HepG2 (cell line): ENCODE measurements around the gene SLC22A23. TPM values are rescaled to one million over a fixed set of nuclear protein-coding genes. Genes with fewer than 3 reads are reported as not detected.

Experiments used
- ATAC-seq: fragments of 200-7000 bp; cut with Tn5 transposase; 3 replicates; pipeline ENCODE4 v1.9.1; 2020; ENCODE audit warnings: mild to moderate bottlenecking, moderate library complexity
- BruUV-seq: library from RNA; stranded (reverse); fragments of 400-500 nt; replicated peaks from 2 replicates; lab custom pipeline; 2021; lab: Mats Ljungman, UMichigan
- CTCF ChIA-PET: fragments of 300-600 bp; formaldehyde crosslinking; extraction: SDS; loops from one replicate; lab custom pipeline; 2021; ENCODE audit warnings: low total read pairs, inconsistent platforms, low intra/inter-chr PET ratio; lab: Yijun Ruan, JAX
- POLR2A ChIA-PET: fragments of 350-600 bp; sonication (Branson Sonifier 250); formaldehyde crosslinking; loops from one replicate; lab custom pipeline; 2020; ENCODE audit warnings: antibody characterized with exemption, inconsistent platforms; lab: Yijun Ruan, JAX
- DNase-seq: peaks from one replicate; pipeline ENCODE4 v3.0.0-alpha.2; 2015; ENCODE audit warnings: low spot score
- FAIRE-seq: peaks from 3 replicates; lab custom pipeline; 2011; peaks lifted over from hg19 to GRCh38; lab: Jason Lieb, UNC
- H2AFZ ChIP-seq: one replicate; pipeline ENCODE4 v1.6.1; 2011; ENCODE audit warnings: low read length, inconsistent platforms
- H3K27ac ChIP-seq: fragments of 300-600 bp; 3 replicates; pipeline ENCODE4 v1.8.0; 2011; ENCODE audit warnings: mixed run types, mild to moderate bottlenecking, mixed read lengths, low read length, inconsistent platforms; ENCODE audit not compliant: insufficient read depth; ENCODE audit errors: extremely low read length
- H3K27me3 ChIP-seq, 2 experiments: fragments of 200-600 bp in 1 of 2; 2 replicates in 1 of 2; 3 replicates in 1 of 2; pipeline versions ENCODE4 v1.6.0 to v1.8.0; 2011; ENCODE audit warnings: low read length in 2 of 2, mild to moderate bottlenecking in 2 of 2, moderate library complexity in 2 of 2, inconsistent platforms in 1 of 2; ENCODE audit not compliant: insufficient read depth in 2 of 2, control insufficient read depth in 1 of 2
- H3K36me3 ChIP-seq, 2 experiments: fragments of 200-600 bp in 1 of 2; replicated peaks in 1 of 2; 2 replicates in 1 of 2; 3 replicates in 1 of 2; pipeline versions ENCODE4 v1.5.1 to v1.8.0; 2011; ENCODE audit warnings: low read length in 2 of 2, inconsistent platforms in 1 of 2; ENCODE audit not compliant: insufficient read depth in 2 of 2, control insufficient read depth in 1 of 2
- H3K4me1 ChIP-seq: 2 replicates; pipeline ENCODE4 v1.5.1; 2012; ENCODE audit warnings: low read length, inconsistent platforms; ENCODE audit not compliant: insufficient read depth
- H3K4me2 ChIP-seq: 2 replicates; pipeline ENCODE4 v1.6.0; 2011; ENCODE audit warnings: low read depth, low read length, inconsistent platforms
- H3K4me3 ChIP-seq, 3 experiments: fragments of 200-600 bp in 1 of 3; sonication (generic), shearing (Covaris generic) in 1 of 3; replicated peaks in 1 of 3; 2 replicates each; pipeline ENCODE4 v1.5.1; 2011 to 2016; ENCODE audit warnings: low read length in 3 of 3, inconsistent platforms in 2 of 3, low read depth in 2 of 3, mild to moderate bottlenecking in 2 of 3, control low read depth in 1 of 3, mixed read lengths in 1 of 3; ENCODE audit not compliant: insufficient read depth in 1 of 3
- H3K79me2 ChIP-seq: one replicate; pipeline ENCODE4 v1.6.1; 2011; ENCODE audit warnings: low read length, inconsistent platforms; ENCODE audit not compliant: insufficient read depth
- H3K9ac ChIP-seq: 2 replicates; pipeline ENCODE4 v1.6.0; 2011; ENCODE audit warnings: mild to moderate bottlenecking, low read depth, low read length, inconsistent platforms; ENCODE audit not compliant: insufficient read depth
- H3K9me3 ChIP-seq: 2 replicates; pipeline ENCODE4 v1.5.1; 2012; ENCODE audit warnings: mild to moderate bottlenecking, low read length
- H4K20me1 ChIP-seq: 2 replicates; pipeline ENCODE4 v1.6.0; 2011; ENCODE audit warnings: inconsistent platforms, mild to moderate bottlenecking, low read length, moderate library complexity; ENCODE audit not compliant: insufficient read depth
- CBX2 ChIP-seq, 2 experiments: fragments of 200-600 bp in 1 of 2; sonication (generic); formaldehyde crosslinking in 1 of 2; IDR thresholded peaks; 2 replicates each; pipeline versions ENCODE4 v1.7.0 to v1.8.1; 2018 to 2022; ENCODE audit warnings: low read depth in 2 of 2, low read length in 1 of 2, mild to moderate bottlenecking in 1 of 2, missing genetic modification reagents in 1 of 2
- CCDC6 ChIP-seq: sonication (generic); formaldehyde crosslinking; IDR thresholded peaks from 2 replicates; pipeline ENCODE4 v1.8.1; 2022; ENCODE audit warnings: mild to moderate bottlenecking, missing genetic modification reagents, moderate library complexity
- CHD4 ChIP-seq: fragments of 200-600 bp; sonication (generic); IDR thresholded peaks from 2 replicates; pipeline ENCODE4 v1.7.0; 2017; ENCODE audit warnings: mild to moderate bottlenecking, low read length, borderline replicate concordance
- NR3C1 ChIP-seq: sonication (generic); formaldehyde crosslinking; IDR thresholded peaks from 2 replicates; pipeline ENCODE4 v1.4.0; 2020; ENCODE audit warnings: missing genetic modification reagents
- SIN3B ChIP-seq: fragments of 150-350 bp; IDR thresholded peaks from 2 replicates; pipeline ENCODE4 v1.6.1; 2014; ENCODE audit warnings: low read length
- TAF1 ChIP-seq: sonication (generic); formaldehyde crosslinking; IDR thresholded peaks from 2 replicates; pipeline ENCODE4 v1.4.0; 2020; ENCODE audit warnings: missing genetic modification reagents
- YEATS4 ChIP-seq: sonication (generic); formaldehyde crosslinking; IDR thresholded peaks from 2 replicates; pipeline ENCODE4 v1.4.0; 2020; ENCODE audit warnings: missing genetic modification reagents, borderline replicate concordance
- ZNF496 ChIP-seq: sonication (generic); formaldehyde crosslinking; IDR thresholded peaks from 2 replicates; pipeline ENCODE4 v1.8.1; 2023; ENCODE audit warnings: mild to moderate bottlenecking, moderate library complexity, missing genetic modification reagents; ENCODE audit not compliant: insufficient replicate concordance
- ZNF557 ChIP-seq: sonication (generic); formaldehyde crosslinking; IDR thresholded peaks from 2 replicates; pipeline ENCODE4 v1.4.0; 2020; ENCODE audit warnings: missing genetic modification reagents
- ZNF790 ChIP-seq: sonication (generic); formaldehyde crosslinking; IDR thresholded peaks from 2 replicates; pipeline ENCODE4 v1.8.0; 2022; ENCODE audit warnings: missing genetic modification reagents, mild to moderate bottlenecking, borderline replicate concordance
- WGBS: methylation state at CpG from one replicate; pipeline ENCODE4 v1.1.6; 2017; ENCODE audit warnings: low lambda C conversion rate; 5-methylcytosine and 5-hydroxymethylcytosine counted together
- in situ Hi-C: cut with HindIII; loops from 2 replicates; pipeline ENCODE4 v1.10.0; 2017; ENCODE audit warnings: low pct_unique_long_range_greater_than_20kb; ENCODE audit not compliant: extremely low pct_ligation_motif_present
- intact Hi-C: fragments of 100-400 bp; cut with micrococcal nuclease; formaldehyde crosslinking; loops from one replicate; pipeline ENCODE4 v1.10.0; 2022; ENCODE audit not compliant: unreplicated experiment
- polyA plus RNA-seq, 8 experiments: library from polyadenylated mRNA; depleted of rRNA in 3 of 8; stranded (reverse) in 7 of 8; unstranded in 1 of 8; fragments of >200 nt; fragmentation: Illumina TruSeq in 4 of 8; extraction: Trizol in 4 of 8; gene quantifications; 2 replicates each; pipeline versions ENCODE4 v1.2.1 to v1.2.3, GENCODE V29; 2011 to 2016; ENCODE audit warnings: low read depth in 4 of 8, missing spikeins in 1 of 8, mixed read lengths in 1 of 8; ENCODE audit not compliant: insufficient read depth in 1 of 8
- total RNA-seq, 5 experiments: library from RNA; depleted of rRNA; stranded (reverse); fragments of >200 nt; fragmentation: Illumina TruSeq; extraction: Trizol; gene quantifications; 2 replicates each; pipeline ENCODE4 v1.2.3, GENCODE V29; 2016; ENCODE audit warnings: low read depth in 1 of 5
- TF ChIP-seq, protein P1 (sequence below): sonication (generic); formaldehyde crosslinking; conservative IDR thresholded peaks from 2 replicates; pipeline ENCODE4 v1.4.0; 2020; ENCODE audit warnings: missing genetic modification reagents
- TF ChIP-seq, protein P2 (sequence below): sonication (generic); formaldehyde crosslinking; IDR thresholded peaks from 2 replicates; pipeline ENCODE4 v1.4.0; 2020; ENCODE audit warnings: missing genetic modification reagents, mild to moderate bottlenecking, borderline replicate concordance
- TF ChIP-seq, protein P3 (sequence below): sonication (generic); formaldehyde crosslinking; IDR thresholded peaks from 2 replicates; pipeline ENCODE4 v1.5.0; 2020; ENCODE audit warnings: missing genetic modification reagents

The SLC22A23 gene
- total and polyA plus RNA-seq, 2 of the 13 experiments (the other 11 are each of a cell fraction or from before 2014, with no cell fraction given), result 11.8 to 17.5 TPM

DNA sequence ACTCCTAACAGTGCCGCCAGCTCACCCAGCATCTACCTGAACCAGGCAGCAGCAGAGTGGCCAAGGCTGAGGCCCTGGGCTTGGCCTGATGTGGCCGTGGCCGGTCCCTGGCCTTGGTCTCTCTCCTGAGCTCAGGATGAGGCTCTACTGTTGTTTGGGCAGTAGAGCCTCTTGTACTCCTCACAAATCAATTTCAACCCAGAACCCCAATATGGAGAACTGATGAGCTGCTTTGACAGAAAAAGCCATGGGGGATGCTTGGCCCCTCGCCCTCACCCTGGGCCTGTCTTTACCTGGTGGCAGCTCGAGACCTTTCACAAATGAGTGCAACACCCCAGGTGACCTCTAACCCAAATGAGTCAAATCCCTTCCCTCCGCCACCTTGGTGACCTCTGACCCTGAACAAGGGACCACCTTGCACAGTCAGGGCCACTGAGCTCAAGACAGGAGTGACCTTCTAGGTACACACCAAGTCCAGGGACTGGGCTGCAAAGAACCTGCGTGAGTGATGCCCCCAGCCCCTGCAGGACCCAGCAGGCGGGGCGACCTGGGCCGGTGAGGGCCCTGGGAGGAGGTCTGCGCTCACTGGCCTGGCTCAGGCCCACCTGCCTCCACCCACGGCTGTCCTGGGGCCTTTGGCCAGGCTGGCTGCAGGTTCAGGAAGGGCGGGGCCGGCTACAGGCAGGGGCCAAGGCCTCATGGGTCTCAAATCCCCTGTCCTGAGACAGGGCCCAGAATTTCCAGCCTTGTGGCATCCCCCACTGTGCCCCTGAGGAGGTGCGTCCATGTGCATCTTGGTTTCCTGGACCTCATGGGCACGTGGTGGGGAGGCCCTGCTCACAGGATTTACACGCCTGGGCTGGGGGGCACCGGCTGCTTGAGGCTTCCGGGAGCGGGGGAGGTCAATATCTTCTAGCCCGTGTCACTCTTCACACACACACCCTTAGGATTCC, 167.9 kb downstream of the SLC22A23 start:
- 94% methylated on average over 19 of the region's 21 CpGs for WGBS
- Histone ChIP-seq H3K9me3 (no peaks in the 10 kb centered on the region), H3K36me3 (peaks cover 50 to 71% of the 10 kb centered on the region in 2 experiments), H3K79me2 (no peaks in the 10 kb centered on the region), H3K4me2 (no peak overlapping the region), H3K9ac (no peak overlapping the region), H2AFZ (no peak overlapping the region), H4K20me1 (no peaks in the 10 kb centered on the region), H3K27ac (no peak overlapping the region), H3K4me3 (no peak overlapping the region), H3K4me1 (no peaks in the 10 kb centered on the region), H3K27me3 (no peaks in the 10 kb centered on the region)
- no TSS peak for BruUV-seq
- no peak for DNase-seq
- ATAC-seq, result no peak
- in situ Hi-C loops, result loop anchor here (25.0 kb wide), 1 partner anchor 698 kb away; no protein-coding TSS in a partner anchor
- intact Hi-C loops, result no loop called here
- ChIA-PET POLR2A (no interaction called here), CTCF (no interaction called here)
- no peak for FAIRE-seq
- TF ChIP-seq, protein P1, sequence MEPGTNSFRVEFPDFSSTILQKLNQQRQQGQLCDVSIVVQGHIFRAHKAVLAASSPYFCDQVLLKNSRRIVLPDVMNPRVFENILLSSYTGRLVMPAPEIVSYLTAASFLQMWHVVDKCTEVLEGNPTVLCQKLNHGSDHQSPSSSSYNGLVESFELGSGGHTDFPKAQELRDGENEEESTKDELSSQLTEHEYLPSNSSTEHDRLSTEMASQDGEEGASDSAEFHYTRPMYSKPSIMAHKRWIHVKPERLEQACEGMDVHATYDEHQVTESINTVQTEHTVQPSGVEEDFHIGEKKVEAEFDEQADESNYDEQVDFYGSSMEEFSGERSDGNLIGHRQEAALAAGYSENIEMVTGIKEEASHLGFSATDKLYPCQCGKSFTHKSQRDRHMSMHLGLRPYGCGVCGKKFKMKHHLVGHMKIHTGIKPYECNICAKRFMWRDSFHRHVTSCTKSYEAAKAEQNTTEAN (CRISPR knock-in tag), result no peak
- TF ChIP-seq CHD4, result no peak
- TF ChIP-seq YEATS4 (CRISPR knock-in tag), result no peak
- TF ChIP-seq ZNF496 (CRISPR knock-in tag), result no peak
- TF ChIP-seq ZNF557 (CRISPR knock-in tag), result no peak
- TF ChIP-seq NR3C1, result no peak
- TF ChIP-seq, protein P2, sequence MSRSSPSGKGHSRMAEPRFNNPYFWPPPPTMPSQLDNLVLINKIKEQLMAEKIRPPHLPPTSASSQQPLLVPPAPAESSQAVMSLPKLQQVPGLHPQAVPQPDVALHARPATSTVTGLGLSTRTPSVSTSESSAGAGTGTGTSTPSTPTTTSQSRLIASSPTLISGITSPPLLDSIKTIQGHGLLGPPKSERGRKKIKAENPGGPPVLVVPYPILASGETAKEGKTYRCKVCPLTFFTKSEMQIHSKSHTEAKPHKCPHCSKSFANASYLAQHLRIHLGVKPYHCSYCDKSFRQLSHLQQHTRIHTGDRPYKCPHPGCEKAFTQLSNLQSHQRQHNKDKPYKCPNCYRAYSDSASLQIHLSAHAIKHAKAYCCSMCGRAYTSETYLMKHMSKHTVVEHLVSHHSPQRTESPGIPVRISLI (CRISPR knock-in tag), result no peak
- TF ChIP-seq, protein P3, sequence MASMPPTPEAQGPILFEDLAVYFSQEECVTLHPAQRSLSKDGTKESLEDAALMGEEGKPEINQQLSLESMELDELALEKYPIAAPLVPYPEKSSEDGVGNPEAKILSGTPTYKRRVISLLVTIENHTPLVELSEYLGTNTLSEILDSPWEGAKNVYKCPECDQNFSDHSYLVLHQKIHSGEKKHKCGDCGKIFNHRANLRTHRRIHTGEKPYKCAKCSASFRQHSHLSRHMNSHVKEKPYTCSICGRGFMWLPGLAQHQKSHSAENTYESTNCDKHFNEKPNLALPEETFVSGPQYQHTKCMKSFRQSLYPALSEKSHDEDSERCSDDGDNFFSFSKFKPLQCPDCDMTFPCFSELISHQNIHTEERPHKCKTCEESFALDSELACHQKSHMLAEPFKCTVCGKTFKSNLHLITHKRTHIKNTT (CRISPR knock-in tag), result no peak
- TF ChIP-seq ZNF790 (CRISPR knock-in tag), result no peak
- TF ChIP-seq CBX2 (IDR thresholded peaks at IDR 0.05; ENCODE audit: low read depth, low read length), result no peak
- no peak for TF ChIP-seq CBX2 (CRISPR knock-in tag; IDR thresholded peaks at IDR 0.05; ENCODE audit: low read depth)
- no peak for TF ChIP-seq TAF1
- no peak for TF ChIP-seq CCDC6
- no peak for TF ChIP-seq SIN3B
